Natural killer cell treated with Interleukin-12 subunit alpha and Interleukin-12 subunit beta and Interleukin-15 and Interleukin-18, amount 100 ng/mL, for 72 hours (primary cell): ENCODE measurements around the gene TBC1D1. TPM values are rescaled to one million over a fixed set of nuclear protein-coding genes. Genes with fewer than 3 reads are reported as not detected.

ENCODE experiments used
- ATAC-seq, 2 donors: fragments of 150-1000 bp; cut with Tn5 transposase in 1 of 2; sonication (Bioruptor Pico), chemical (Tn5 transposase) in 1 of 2; 2 replicates each; pipeline ENCODE4 v1.10.0; 2021
- DNase-seq: peaks from one replicate; pipeline ENCODE4 v3.0.0; 2022; ENCODE audit warnings: low spot score
- H3K27ac Mint-ChIP-seq, 2 donors: 1 replicate in 1 of 2; 2 replicates in 1 of 2; pipeline ENCODE4 v1.8.0; 2022; ENCODE audit warnings: mixed read lengths in 2 of 2, mild to moderate bottlenecking in 1 of 2, moderate library complexity in 1 of 2
- H3K27me3 Mint-ChIP-seq, 2 donors: 1 replicate in 1 of 2; 2 replicates in 1 of 2; pipeline ENCODE4 v1.8.0; 2022; ENCODE audit warnings: mixed read lengths in 2 of 2
- H3K36me3 Mint-ChIP-seq: one replicate; pipeline ENCODE4 v1.8.0; 2022; ENCODE audit warnings: mixed read lengths
- H3K4me1 Mint-ChIP-seq, 2 donors: 1 replicate in 1 of 2; 2 replicates in 1 of 2; pipeline ENCODE4 v1.8.0; 2022; ENCODE audit warnings: low read depth in 2 of 2, mixed read lengths in 2 of 2, mild to moderate bottlenecking in 1 of 2
- H3K4me3 Mint-ChIP-seq: one replicate; pipeline ENCODE4 v1.8.0; 2022; ENCODE audit warnings: mixed read lengths
- H3K9me3 Mint-ChIP-seq: 2 replicates; pipeline ENCODE4 v1.8.0; 2022; ENCODE audit warnings: mixed read lengths
- total RNA-seq, 2 donors: library from RNA; stranded (reverse); gene quantifications; one replicate each; pipeline ENCODE4 v1.2.3, GENCODE V29; 2022

TBC1D1 gene
- total RNA-seq, 2 donors from 2014 or later, result 47.9 to 66.6 TPM

DNA sequence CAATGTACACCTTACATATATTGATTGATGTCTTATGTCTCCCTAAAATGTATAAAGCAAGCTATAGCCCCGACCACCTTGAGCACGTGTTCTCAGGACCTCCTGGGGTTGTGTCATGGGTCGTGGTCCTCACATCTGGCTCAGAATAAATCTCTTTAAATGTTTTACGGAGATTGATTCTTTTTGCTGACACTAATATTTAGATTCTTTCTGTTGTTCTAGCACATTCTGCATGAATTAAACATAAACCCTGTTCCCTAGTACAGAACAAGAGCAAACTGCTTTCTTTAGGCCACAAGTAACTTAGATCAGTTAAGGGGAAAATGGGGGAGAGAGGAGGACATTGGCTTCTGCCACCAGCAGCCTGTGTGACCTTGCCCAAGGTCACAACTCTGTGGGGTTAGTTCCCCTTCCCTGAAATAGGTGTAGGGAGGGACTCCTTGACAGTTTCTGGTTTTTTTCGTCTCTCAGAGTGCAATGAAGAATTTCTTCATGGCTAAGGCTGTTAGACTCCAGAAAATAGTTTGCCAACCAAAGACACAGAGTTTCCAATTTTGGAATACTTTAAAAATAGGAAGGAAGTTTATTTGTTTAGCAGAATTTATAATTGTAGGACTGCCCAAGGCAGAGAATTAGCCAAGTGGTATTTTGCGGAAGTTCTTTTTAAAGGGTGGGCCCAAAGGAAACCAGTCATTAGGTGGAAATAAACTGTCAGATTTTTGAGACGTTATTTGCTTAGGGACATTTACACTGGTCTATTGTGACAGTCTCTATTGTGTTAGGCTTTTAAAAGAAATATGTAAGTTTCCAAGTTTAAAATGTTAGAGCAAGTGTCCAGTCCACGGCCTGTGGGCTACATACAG, 98.7 kb downstream of the TBC1D1 start:
- H3K36me3 Mint-ChIP-seq, result no peaks in the 10 kb centered on the region
- no peak for ATAC-seq

GRCh38 chr4:37990731-37991245, 99.9 kb downstream of the TBC1D1 start:
- Mint-ChIP-seq H3K27ac (no peak overlapping the region), H3K4me1 (peaks cover 11 to 25% of the 10 kb centered on the region in 2 donors), H3K9me3 (no peaks in the 10 kb centered on the region), H3K27me3 (no peaks in the 10 kb centered on the region), H3K4me3 (no peak overlapping the region), H3K36me3 (no peaks in the 10 kb centered on the region)
- DNase-seq, result no peak
- no peak for ATAC-seq

More for the DNA sequence above, 98.7 kb downstream of the TBC1D1 start:
- DNase-seq, result no peak
- Mint-ChIP-seq H3K4me1 (peaks cover 11 to 20% of the 10 kb centered on the region in 2 donors), H3K27me3 (no peaks in the 10 kb centered on the region), H3K27ac (peak overlapping the region in 1 of 2 donors; percentile 25), H3K9me3 (no peaks in the 10 kb centered on the region), H3K4me3 (no peak overlapping the region)

DNA sequence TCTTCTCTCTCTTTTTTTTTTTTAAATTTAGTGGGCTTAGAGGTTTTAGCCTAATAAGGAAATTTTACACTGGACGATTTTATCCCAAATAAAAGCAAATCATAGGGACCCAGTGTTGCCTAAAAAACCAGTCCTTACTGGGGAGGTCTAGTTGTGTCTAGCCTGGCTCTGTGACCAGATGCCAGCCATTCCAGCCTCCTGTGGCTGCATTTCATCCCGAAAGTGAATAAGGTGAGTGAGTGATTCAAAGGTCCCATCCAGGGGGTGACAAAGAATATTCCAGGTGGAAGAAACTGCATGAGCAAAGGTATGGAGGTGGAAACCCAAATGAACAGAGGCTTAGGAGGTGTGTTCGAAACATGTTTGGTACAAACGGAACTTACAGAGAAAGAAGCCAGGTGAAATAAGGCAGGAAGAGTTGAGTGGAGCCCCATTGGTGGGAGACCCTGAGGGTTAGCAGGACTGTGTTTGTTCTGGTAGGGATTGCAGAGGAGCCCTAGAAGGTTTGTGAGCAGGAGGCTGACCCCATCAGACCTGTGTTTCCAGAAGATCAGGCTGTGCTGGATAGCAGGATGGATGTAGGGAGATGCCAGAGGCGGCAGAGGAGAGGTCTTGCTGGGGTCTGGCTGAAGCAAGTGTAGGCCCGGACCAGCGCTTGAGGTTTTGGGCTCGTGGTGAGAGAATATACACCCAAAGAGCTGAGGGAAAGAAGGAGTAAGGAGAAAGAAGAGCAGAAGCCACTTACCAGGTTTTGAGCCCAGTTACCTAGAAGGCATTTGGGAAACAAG, 100.9 kb downstream of the TBC1D1 start:
- DNase-seq, result no peak
- Mint-ChIP-seq H3K36me3 (no peaks in the 10 kb centered on the region), H3K4me3 (no peak overlapping the region), H3K9me3 (no peaks in the 10 kb centered on the region), H3K4me1 (peaks cover 9 to 27% of the 10 kb centered on the region in 2 donors), H3K27me3 (no peaks in the 10 kb centered on the region), H3K27ac (peak overlapping the region in 1 of 2 donors; percentile 26)
- no peak for ATAC-seq

- Mint-ChIP-seq H3K9me3 (no peaks in the 10 kb centered on the region), H3K4me3 (no peak overlapping the region), H3K27ac (no peak overlapping the region), H3K27me3 (no peaks in the 10 kb centered on the region), H3K4me1 (peaks cover 20 to 36% of the 10 kb centered on the region in 2 donors), H3K36me3 (no peaks in the 10 kb centered on the region)
- ATAC-seq (no peak), DNase-seq (no peak)
Measured at GRCh38 chr4:37993806-37994205, 102.9 kb downstream of the TBC1D1 start.

DNA sequence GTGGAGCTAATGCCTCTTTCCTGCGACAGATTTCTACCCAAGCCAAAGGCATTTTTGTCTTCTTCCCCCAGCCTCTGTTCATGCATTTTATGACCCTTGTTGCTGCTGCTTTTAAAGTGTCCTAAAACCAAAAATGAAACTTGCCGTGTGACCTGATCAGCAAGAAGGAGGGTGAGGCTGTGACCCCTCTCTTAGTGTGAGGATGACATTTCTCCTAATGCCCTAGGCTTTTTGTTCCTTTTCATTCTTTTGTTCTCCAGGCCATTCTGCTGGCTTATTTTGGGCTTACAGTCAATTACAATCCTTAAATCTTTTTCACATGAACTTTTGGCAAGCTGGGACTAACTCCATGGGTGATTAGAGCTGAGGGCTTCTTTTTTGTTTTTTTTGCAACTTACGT, 103.7 kb downstream of the TBC1D1 start:
- no peaks in the 10 kb centered on the region for H3K9me3 Mint-ChIP-seq
- no peaks in the 10 kb centered on the region for H3K36me3 Mint-ChIP-seq
- no peak overlapping the region for H3K27ac Mint-ChIP-seq
- H3K27me3 Mint-ChIP-seq, result no peaks in the 10 kb centered on the region
- H3K4me3 Mint-ChIP-seq, result no peak overlapping the region
- no peak for DNase-seq
- H3K4me1 Mint-ChIP-seq, result peaks cover 25 to 32% of the 10 kb centered on the region in 2 donors
- ATAC-seq, result no peak

DNA sequence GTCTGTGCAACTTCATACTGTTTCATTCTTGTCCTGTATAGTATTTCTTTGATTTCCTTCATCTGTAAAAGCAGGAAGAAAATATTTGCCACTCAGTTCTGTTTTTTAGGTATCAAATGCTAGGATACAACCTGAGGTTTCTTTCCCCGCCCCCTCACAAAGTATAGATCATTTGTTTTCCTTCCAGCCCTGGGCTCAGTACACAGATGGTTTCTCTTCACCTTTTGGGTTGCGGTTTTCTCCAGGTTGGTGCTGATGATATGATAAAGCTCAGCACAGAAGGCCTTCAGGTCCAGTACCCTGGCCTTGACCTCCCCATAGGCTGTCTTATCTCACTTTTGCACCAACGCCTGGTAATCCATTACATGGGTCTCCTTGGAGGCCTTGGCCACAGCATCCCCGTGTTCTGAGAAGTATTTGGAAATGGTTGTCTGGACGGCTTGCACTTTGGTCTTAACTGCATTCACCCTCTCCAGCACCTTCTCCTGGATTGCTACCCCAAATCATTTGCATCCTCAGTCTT, 104.5 kb downstream of the TBC1D1 start:
- Mint-ChIP-seq H3K36me3 (no peaks in the 10 kb centered on the region), H3K4me3 (no peak overlapping the region), H3K4me1 (peaks cover 25 to 32% of the 10 kb centered on the region in 2 donors), H3K9me3 (no peaks in the 10 kb centered on the region), H3K27me3 (no peaks in the 10 kb centered on the region), H3K27ac (no peak overlapping the region)
- ATAC-seq (no peak), DNase-seq (no peak)

GRCh38 chr4:37995981-37996775, 105.3 kb downstream of the TBC1D1 start:
- no peak overlapping the region for H3K27ac Mint-ChIP-seq
- DNase-seq (no peak), ATAC-seq (no peak)
- H3K4me3 Mint-ChIP-seq, result no peak overlapping the region
- peaks cover 25 to 32% of the 10 kb centered on the region in 2 donors for H3K4me1 Mint-ChIP-seq
- H3K9me3 Mint-ChIP-seq, result no peaks in the 10 kb centered on the region
- H3K36me3 Mint-ChIP-seq, result no peaks in the 10 kb centered on the region
- no peaks in the 10 kb centered on the region for H3K27me3 Mint-ChIP-seq

DNA sequence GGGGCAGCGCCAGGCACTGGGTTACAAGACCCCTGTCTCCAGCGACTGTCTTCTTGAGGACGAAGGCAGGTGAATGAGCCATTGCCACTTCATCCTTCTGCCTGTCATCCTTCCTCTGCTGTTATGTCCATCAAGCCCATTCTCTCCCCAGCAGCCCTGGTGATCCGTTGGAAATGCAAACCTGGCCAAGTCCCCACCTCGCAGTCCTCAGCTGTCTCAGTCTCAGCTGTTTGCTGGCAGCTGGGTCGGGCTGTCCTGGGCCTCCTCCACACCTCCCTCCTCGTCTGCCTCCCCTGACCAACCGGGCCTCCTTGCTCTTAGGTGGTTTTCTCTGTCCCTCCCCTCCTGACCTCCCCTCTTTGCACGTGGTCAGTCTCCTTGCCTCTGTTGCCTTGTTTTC, 107.3 kb downstream of the TBC1D1 start:
- H3K4me1 Mint-ChIP-seq, result peaks cover 34 to 36% of the 10 kb centered on the region in 2 donors
- H3K27ac Mint-ChIP-seq, result peak overlapping the region in 1 of 2 donors; percentile 40
- no peak for ATAC-seq
- H3K27me3 Mint-ChIP-seq, result no peaks in the 10 kb centered on the region
- H3K9me3 Mint-ChIP-seq, result no peaks in the 10 kb centered on the region
- no peak overlapping the region for H3K4me3 Mint-ChIP-seq
- no peaks in the 10 kb centered on the region for H3K36me3 Mint-ChIP-seq
- no peak for DNase-seq

- Mint-ChIP-seq H3K27me3 (no peaks in the 10 kb centered on the region), H3K9me3 (no peaks in the 10 kb centered on the region), H3K27ac (peak overlapping the region in 1 of 2 donors; percentile 40), H3K36me3 (no peaks in the 10 kb centered on the region), H3K4me1 (peaks cover 38 to 40% of the 10 kb centered on the region in 2 donors), H3K4me3 (no peak overlapping the region)
- no peak for DNase-seq
- peak in 1 of 2 donors; percentile 42 for ATAC-seq
Measured at GRCh38 chr4:37999000-37999716, 108.3 kb downstream of the TBC1D1 start.

DNA sequence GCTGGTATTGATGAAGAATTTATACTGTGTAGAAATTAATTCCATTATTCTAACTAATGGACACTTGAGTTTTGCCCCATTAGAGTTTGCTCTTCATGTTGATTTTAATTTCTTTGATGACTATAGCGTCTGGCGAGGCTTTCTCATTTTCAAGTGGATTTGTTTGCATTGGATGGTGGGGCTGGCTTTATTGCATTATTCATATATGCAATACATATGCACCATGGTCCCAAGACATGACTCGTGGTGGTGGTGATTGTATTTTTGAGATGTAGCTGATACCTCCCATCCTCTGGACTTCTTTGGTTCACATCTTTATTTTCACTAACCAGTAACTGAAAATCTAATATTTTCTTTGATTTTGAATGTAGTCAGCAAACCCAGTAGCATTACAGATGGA, 109.1 kb downstream of the TBC1D1 start:
- Mint-ChIP-seq H3K9me3 (no peaks in the 10 kb centered on the region), H3K36me3 (no peaks in the 10 kb centered on the region), H3K4me3 (no peak overlapping the region), H3K27me3 (no peaks in the 10 kb centered on the region), H3K4me1 (peaks cover 33 to 40% of the 10 kb centered on the region in 2 donors), H3K27ac (no peak overlapping the region)
- DNase-seq (no peak), ATAC-seq (no peak)

DNA sequence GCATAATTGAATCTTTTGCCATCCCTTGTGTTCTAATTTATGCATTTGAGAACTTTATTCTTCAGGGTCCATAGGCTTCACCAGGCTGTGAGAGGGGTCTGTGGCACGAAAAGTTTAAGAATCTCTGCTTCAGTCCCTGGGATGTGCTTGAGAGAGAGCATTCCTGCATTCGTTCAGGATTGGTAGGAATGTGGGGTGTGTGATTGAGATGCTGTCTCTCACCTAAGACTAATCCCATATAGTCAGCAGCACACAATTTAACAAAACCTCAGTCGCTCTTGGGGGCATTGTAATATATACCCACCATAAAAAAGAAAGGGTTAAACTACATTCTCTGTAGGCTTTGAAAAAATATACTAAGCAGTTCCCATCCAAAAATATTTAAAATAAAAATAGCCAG, 111.0 kb downstream of the TBC1D1 start:
- Mint-ChIP-seq H3K27me3 (no peaks in the 10 kb centered on the region), H3K36me3 (no peaks in the 10 kb centered on the region), H3K4me1 (peaks cover 33 to 50% of the 10 kb centered on the region in 2 donors), H3K27ac (no peak overlapping the region), H3K9me3 (no peaks in the 10 kb centered on the region), H3K4me3 (no peak overlapping the region)
- ATAC-seq (no peak), DNase-seq (no peak)

DNA sequence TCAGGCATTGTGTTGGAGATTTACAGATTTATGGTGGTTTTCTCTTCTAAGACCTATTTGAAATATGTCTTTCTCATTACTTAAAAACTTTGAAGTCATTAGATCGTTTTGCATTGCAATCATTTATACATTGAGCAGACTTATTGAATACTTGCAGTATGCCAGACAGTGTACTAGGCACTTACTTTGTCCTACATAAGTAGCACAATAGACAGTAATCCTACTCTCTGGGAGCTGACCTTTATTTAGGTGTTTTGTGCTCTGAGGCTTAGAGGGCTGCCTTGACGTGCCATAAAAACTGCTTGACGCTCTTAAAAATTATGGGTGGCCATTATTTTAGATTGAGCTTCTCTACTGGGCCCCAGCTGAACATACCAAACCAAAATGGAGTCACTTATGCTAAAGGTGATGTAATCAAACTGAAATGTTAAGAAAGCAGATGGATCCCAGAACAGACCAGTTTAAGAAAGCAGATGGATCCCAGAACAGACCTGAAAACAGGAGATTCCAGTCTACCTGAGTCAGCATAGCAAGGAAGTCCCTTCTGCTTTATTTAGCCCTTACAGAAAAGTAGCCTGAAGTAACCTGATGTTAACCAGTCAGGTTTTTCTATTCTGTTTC, 111.7 kb downstream of the TBC1D1 start:
- Mint-ChIP-seq H3K36me3 (no peaks in the 10 kb centered on the region), H3K4me1 (peaks cover 36 to 53% of the 10 kb centered on the region in 2 donors), H3K27ac (peak overlapping the region in 1 of 2 donors; percentile 21), H3K27me3 (no peaks in the 10 kb centered on the region), H3K4me3 (peak overlapping the region; percentile 40), H3K9me3 (no peaks in the 10 kb centered on the region)
- peak in 1 of 2 donors; percentile 45 for ATAC-seq
- no peak for DNase-seq
